Activated T-helper 1 cell treated with anti-CD3 and anti-CD28 coated beads, Interleukin-2, amount 50 U/mL, for 16 hours (primary cell): ENCODE data around the gene PLEKHA5.
"Not testable (repeated sequence)": the region's sequence is repeated elsewhere in the genome, so short reads cannot be mapped to it uniquely, and the experiment has no call there.

ENCODE experiments used
- DNase-seq, 2 donors: peaks; one replicate each; pipeline ENCODE4 v3.0.0-alpha.2; 2020; ENCODE audit warnings: low read depth in 1 of 2, low spot score in 1 of 2

The PLEKHA5 gene

GRCh38 chr12:19402211-19402610 is 272.7 kb downstream of the PLEKHA5 start:
- DNase-seq, result no peak

- DNase-seq, result no peak
These were observed 273.4 kb downstream of the PLEKHA5 start for GRCh38 chr12:19402743-19403431.

- no peak for DNase-seq
These were observed 274.8 kb downstream of the PLEKHA5 start for GRCh38 chr12:19404242-19404880.

- DNase-seq, result no peak
These were observed 279.8 kb downstream of the PLEKHA5 start for GRCh38 chr12:19409376-19409775.

- no peak for DNase-seq
These were observed 280.7 kb downstream of the PLEKHA5 start for GRCh38 chr12:19410211-19410610.

- no peak for DNase-seq
These were observed 281.2 kb downstream of the PLEKHA5 start for GRCh38 chr12:19410629-19411185.

GRCh38 chr12:19411234-19412204 is 282.0 kb downstream of the PLEKHA5 start:
- DNase-seq, result no peak

- DNase-seq, result no peak
These were observed 283.3 kb downstream of the PLEKHA5 start for GRCh38 chr12:19412844-19413243.

GRCh38 chr12:19413582-19413981 is 284.0 kb downstream of the PLEKHA5 start:
- DNase-seq, result not testable (repeated sequence)

- no peak for DNase-seq
These were observed 286.0 kb downstream of the PLEKHA5 start for GRCh38 chr12:19415563-19415962.

GRCh38 chr12:19419086-19419485 is 289.6 kb downstream of the PLEKHA5 start:
- no peak for DNase-seq

- DNase-seq, result no peak
These were observed 292.2 kb downstream of the PLEKHA5 start for GRCh38 chr12:19421503-19422282.

GRCh38 chr12:19423166-19423930 is 293.8 kb downstream of the PLEKHA5 start:
- no peak for DNase-seq
